HG03103 (cell line): ENCODE measurements around the gene RFPL4AL1.

Source experiments
- ATAC-seq: cut with Tn5 transposase; IDR thresholded peaks from one replicate; pipeline ENCODE4 v1.9.1; 2021; ENCODE audit warnings: low read depth; ENCODE audit not compliant: unreplicated experiment

RFPL4AL1 gene

DNA sequence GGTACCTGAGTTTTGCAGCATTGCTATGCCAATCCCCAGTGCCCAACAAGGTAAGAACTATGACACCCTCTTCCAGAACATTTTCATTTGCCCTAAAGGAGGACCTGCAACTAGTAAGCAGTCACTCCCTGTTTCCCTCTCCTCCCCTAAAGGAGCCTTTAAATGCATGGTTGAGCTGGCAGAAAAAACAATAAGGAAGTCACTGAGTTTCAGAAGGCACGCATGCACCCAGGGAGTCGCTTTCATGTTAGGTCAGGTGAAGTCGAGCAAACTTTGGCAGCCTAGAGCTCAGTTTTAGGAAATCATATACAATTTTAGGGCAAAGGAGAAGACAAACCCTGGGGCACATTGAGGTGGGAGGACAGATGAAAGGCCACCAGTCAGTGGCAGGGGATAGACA is 51.1 kb downstream of the RFPL4AL1 start:
- ATAC-seq = no peak
